Measurements from ENCODE around the gene KCNC3. TPM values are rescaled to one million over a fixed set of nuclear protein-coding genes. Genes with fewer than 3 reads are reported as not detected.
A peak's percentile ranks its signal among the peaks of the same experiment; 100 is the strongest.

KCNC3 gene
- total RNA-seq, 4 donors from 2014 or later: 0.32 to 0.69 (median 0.37) TPM

DNA sequence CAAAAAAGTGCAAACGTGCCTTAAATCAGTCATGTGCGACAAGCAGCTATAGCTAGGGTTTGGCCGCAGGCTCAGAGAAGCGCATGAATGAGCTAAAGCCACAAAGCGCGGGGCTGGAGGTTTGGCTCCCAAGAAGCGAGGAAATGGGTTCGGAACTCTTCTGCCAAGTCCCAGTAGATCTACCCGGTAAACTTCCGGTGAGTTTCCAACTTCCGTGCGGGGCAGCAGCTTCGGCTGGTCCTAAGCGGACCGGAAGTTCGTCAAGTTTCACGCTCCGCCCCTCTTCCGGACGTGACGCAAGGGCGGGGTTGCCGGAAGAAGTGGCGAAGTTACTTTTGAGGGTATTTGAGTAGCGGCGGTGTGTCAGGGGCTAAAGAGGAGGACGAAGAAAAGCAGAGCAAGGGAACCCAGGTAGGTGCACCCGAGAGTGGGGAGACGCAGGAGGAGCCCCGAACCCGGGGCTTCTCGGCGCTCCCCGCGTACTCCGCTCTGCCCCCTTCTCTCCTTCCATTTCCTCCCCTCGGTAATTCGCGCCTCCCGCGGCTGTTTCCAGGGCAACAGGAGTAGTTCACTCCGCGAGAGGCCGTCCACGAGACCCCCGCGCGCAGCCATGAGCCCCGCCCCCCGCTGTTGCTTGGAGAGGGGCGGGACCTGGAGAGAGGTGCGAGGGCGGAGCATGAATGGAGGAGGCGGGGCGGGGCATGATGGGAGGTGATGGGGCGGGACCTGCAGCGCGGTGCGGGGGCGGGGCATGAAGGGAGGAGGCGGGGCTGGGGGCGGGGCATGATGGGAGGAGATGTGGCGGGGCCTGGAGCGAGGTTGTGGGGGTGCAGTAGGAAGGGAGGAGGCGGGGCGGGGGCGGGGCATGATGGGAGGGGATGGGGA lies 47.2 kb upstream of the KCNC3 start, which contains the start of gene NR1H2:
NR1H2 (plus strand) TSS at position 292 of the 885 bp plus-strand sequence. CDS start 1,149 bp downstream, outside the sequence.
- TF ChIP-seq POLR2A (IDR thresholded peaks at IDR 0.05; ENCODE audit: low read depth) (no peak), POLR2AphosphoS5 (IDR thresholded peaks at IDR 0.05) (peak; percentile 97 to 99)
- TF ChIP-seq, protein P1, sequence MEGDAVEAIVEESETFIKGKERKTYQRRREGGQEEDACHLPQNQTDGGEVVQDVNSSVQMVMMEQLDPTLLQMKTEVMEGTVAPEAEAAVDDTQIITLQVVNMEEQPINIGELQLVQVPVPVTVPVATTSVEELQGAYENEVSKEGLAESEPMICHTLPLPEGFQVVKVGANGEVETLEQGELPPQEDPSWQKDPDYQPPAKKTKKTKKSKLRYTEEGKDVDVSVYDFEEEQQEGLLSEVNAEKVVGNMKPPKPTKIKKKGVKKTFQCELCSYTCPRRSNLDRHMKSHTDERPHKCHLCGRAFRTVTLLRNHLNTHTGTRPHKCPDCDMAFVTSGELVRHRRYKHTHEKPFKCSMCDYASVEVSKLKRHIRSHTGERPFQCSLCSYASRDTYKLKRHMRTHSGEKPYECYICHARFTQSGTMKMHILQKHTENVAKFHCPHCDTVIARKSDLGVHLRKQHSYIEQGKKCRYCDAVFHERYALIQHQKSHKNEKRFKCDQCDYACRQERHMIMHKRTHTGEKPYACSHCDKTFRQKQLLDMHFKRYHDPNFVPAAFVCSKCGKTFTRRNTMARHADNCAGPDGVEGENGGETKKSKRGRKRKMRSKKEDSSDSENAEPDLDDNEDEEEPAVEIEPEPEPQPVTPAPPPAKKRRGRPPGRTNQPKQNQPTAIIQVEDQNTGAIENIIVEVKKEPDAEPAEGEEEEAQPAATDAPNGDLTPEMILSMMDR (IDR thresholded peaks at IDR 0.05): peak in 1 of 3 experiments; percentile 29
- peak; percentile 98 for DNase-seq (ENCODE audit: extremely low spot score)
- intact Hi-C loops (cut with DNase I): no loop called here
- Histone ChIP-seq H3K27me3 (no peaks in the 10 kb centered on the region), H3K4me3 (peak within 1 kb of the TSS; percentile 85 to 99 (median 90)), H3K36me3 (peaks cover 36 to 43% (median 41%) of the 10 kb centered on the region in 4 donors), H3K4me1 (peaks cover 16 to 28% (median 26%) of the 10 kb centered on the region in 4 donors), H3K27ac (replicated peaks in 1 of 4) (peak within 1 kb of the TSS; percentile 98 to 100 (median 98)), H3K9me3 (no peaks in the 10 kb centered on the region)
- 2% methylated on average over 66 of the region's 67 CpGs for WGBS

DNA sequence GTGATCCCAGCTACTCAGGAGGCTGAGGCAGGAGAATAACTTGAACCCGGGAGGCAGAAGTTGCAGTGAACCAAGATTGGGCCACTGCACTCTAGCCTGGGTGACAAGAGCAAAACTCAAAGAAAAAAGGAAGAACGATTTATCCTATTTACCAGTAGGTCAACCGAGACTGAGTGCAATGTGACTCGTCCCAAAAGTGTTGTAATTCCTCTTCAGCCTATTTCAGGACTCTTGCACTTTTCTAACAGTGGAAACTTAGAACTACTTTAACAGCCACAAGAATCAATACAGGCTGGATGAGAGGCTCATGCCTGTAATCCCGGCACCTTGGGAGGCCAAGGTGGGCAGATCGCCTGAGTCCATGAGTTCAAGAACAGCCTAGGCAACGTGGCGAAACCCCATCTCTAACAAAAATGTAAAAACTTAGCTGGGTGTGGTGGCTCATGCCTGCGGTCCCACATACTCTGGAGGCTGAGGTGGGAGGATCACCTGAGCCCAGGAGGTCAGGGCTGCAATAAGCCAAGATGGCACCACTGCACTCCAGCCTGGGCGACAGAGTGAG lies 42.8 kb upstream of the KCNC3 start:
- TF ChIP-seq, protein P1 (IDR thresholded peaks at IDR 0.05): no peak
- TF ChIP-seq POLR2A (IDR thresholded peaks at IDR 0.05; ENCODE audit: low read depth) (no peak), POLR2AphosphoS5 (IDR thresholded peaks at IDR 0.05) (no peak), EP300 (IDR thresholded peaks at IDR 0.05) (no peak)
- Histone ChIP-seq H3K27ac (replicated peaks in 1 of 4) (no peak overlapping the region), H3K9me3 (no peaks in the 10 kb centered on the region), H3K4me1 (peaks cover 9 to 26% (median 15%) of the 10 kb centered on the region in 4 donors), H3K4me3 (no peak overlapping the region), H3K27me3 (no peaks in the 10 kb centered on the region), H3K36me3 (no peaks in the 10 kb centered on the region)
- DNase-seq (ENCODE audit: extremely low spot score): no peak
- intact Hi-C loops (cut with DNase I): no loop called here
- WGBS: 83% methylated on average over 10 of the region's 10 CpGs

DNA sequence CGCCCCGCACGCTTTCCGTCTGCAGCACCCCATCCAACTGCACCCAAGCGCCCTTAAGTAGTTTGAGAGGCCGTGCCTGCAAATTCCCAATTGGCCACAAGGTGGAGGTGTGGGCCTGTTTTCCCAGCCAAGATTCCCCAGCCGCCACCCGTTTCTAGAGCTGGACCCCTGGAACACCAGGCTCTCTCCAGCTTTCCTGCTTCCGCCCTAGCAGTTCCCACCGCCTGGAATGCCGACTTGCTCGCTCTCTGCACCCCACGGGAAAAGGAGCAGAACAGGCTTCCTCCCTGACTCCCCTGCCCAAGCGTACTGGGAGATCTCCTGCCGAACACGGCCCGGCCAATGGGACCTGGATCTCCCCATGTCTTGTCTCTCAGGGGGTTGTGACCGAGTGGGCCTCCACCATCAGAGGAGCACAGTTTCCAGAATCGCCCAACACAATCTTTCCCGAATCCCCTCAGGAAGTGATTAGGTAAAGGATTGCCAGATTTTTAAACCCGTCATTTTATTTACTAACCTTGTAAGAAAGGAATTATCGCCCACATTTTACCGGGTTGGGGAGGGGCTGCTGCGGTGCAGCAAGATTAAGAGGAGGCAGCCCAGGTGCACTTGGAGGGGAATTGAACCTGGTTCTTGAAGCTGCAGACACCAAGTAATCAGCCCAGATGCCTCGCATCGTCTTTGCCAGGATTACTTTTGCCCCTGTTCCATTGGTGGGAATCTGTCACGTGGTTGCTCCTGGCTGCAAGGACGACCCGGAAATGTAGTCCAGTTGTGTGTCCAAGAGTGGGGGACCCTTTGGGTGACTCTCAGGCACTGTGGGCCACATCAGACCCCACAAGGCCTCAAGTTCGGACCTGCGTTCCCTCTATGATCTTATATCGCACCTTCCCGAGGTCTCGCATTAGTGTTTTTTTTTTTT lies 39.7 kb upstream of the KCNC3 start:
- H3K9me3 ChIP-seq: no peaks in the 10 kb centered on the region
- peak; percentile 97 for DNase-seq (ENCODE audit: extremely low spot score)
- H3K27me3 ChIP-seq: no peaks in the 10 kb centered on the region
- no peaks in the 10 kb centered on the region for H3K36me3 ChIP-seq
- TF ChIP-seq, protein P1 (IDR thresholded peaks at IDR 0.05): peak; percentile 89 to 94 (median 92)
- TF ChIP-seq POLR2A (IDR thresholded peaks at IDR 0.05; ENCODE audit: low read depth): no peak
- TF ChIP-seq POLR2AphosphoS5 (IDR thresholded peaks at IDR 0.05): peak; percentile 20 to 74
- TF ChIP-seq EP300 (IDR thresholded peaks at IDR 0.05): no peak
- intact Hi-C loops (cut with DNase I): loop anchor here (2.0 to 5.0 kb wide), 2 partner anchors 43 to 92 kb away; no protein-coding TSS in a partner anchor
- WGBS: 13% methylated on average over 18 of the region's 34 CpGs
- H3K4me3 ChIP-seq: peak overlapping the region; percentile 57 to 70 (median 63)
- peaks cover 0 to 13% (median 5%) of the 10 kb centered on the region in 4 donors for H3K4me1 ChIP-seq
- H3K27ac ChIP-seq (replicated peaks in 1 of 4): peak overlapping the region; percentile 69 to 81 (median 76)
